Activated naive CD4-positive, alpha-beta T cell treated with anti-CD3 and anti-CD28 coated beads, Interleukin-2, amount 10 ng/mL, durations not matched to agents 7 days and 5 days (primary cell): ENCODE data around the gene ATP1A1.
A peak's percentile ranks its signal among the peaks of the same experiment; 100 is the strongest.

ENCODE experiments used
- CTCF ChIA-PET: fragments of 350-600 bp; sonication (Branson Sonifier 250); formaldehyde crosslinking; loops from one replicate; lab custom pipeline; 2021; ENCODE audit warnings: antibody characterized with exemption; lab: Charles Lee
- DNase-seq: peaks from one replicate; pipeline ENCODE4 v3.0.0-alpha.2; 2020
- H3K27ac Mint-ChIP-seq: one replicate; pipeline ENCODE4 v1.8.0; 2021; ENCODE audit warnings: mild to moderate bottlenecking, moderate library complexity, mixed read lengths
- H3K27me3 Mint-ChIP-seq: one replicate; pipeline ENCODE4 v1.8.0; 2021; ENCODE audit warnings: mild to moderate bottlenecking, mixed read lengths
- H3K36me3 Mint-ChIP-seq: one replicate; pipeline ENCODE4 v1.8.0; 2021; ENCODE audit warnings: mixed read lengths
- H3K4me1 Mint-ChIP-seq: one replicate; pipeline ENCODE4 v1.8.0; 2021; ENCODE audit warnings: mixed read lengths
- H3K4me3 Mint-ChIP-seq: one replicate; pipeline ENCODE4 v1.8.0; 2021; ENCODE audit warnings: mild to moderate bottlenecking, moderate library complexity, mixed read lengths
- H3K9me3 Mint-ChIP-seq: one replicate; pipeline ENCODE4 v1.8.0; 2021; ENCODE audit warnings: mixed read lengths

ATP1A1 gene

DNA sequence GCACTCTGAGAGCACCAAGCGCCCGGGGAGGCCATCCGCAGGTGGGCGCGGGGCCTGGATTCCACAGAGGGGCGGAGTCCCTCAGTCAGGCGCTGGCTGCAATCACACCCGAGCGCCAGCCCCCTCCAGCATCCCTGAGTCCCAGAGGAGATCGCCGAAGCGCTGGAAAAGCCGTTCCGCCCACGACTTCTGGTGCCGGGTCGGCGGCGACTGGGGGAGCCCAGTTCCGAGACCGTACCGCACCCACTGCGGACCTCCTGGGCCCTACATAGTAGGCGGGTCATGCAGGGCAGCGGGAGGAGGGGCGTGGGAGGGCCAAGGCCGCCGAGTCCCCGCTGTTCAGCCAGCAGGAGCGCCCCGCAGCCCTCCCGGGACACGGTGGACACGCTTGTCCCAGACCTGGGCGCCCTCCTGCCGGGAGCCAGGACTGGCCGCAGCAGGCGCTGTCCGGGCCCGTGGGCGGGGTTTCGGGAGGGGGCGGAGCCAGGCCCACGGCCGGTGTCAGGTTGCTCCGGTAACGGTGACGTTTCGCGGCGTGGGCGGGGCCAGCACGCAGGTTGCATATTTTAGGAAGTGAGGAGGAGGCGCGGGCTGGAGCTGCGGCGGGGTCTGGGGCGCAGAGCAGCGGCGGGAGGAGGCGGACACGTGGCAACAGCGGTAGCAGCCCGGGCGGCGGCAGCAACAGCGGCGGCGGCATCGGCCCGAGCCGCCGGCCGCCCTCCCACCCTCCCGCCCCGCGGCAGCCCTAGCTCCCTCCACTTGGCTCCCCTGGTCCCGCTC is at the start of gene ATP1A1:
Gene ATP1A1, plus strand, starts transcription at position 594 of the 780 bp plus-strand sequence. CDS start 268 bp downstream, outside the sequence.
- Mint-ChIP-seq H3K27me3 (peaks cover 36% of the 10 kb centered on the region), H3K27ac (peak within 1 kb of the TSS; percentile 97), H3K9me3 (no peaks in the 10 kb centered on the region), H3K4me1 (peaks cover 37% of the 10 kb centered on the region), H3K4me3 (peak within 1 kb of the TSS; percentile 93), H3K36me3 (peaks cover 18% of the 10 kb centered on the region)
- peak; percentile 99 for DNase-seq
- CTCF ChIA-PET, result interaction anchor here (0.6 to 3.0 kb wide), 3 partner anchors 13 to 222 kb away, joined by 3 to 7 read pairs (median 3); no protein-coding TSS in a partner anchor

DNA sequence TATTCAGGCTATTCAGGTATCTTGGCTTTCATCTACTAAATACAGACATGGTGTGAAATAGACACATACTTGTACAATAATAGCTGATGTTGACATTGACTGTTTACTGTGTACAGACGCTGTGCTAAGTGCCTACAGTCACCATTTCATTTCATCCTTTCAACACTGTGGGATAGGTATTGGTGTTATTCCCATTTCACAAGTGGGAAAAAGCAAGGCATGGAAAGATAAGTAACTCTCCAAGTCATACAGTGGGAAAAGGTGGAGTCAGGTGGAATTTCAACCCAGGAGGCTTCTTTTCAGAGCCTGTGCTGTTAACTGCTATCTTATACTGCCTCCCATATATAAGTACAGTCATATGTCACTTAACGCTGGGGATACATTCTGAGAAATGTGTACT is 49.6 kb upstream of the ATP1A1 start:
- Mint-ChIP-seq H3K9me3 (no peaks in the 10 kb centered on the region), H3K4me1 (peaks cover 86% of the 10 kb centered on the region), H3K36me3 (peaks cover 6% of the 10 kb centered on the region), H3K4me3 (no peak overlapping the region), H3K27me3 (no peaks in the 10 kb centered on the region), H3K27ac (no peak overlapping the region)
- no peak for DNase-seq
- CTCF ChIA-PET, result no interaction called here

DNA sequence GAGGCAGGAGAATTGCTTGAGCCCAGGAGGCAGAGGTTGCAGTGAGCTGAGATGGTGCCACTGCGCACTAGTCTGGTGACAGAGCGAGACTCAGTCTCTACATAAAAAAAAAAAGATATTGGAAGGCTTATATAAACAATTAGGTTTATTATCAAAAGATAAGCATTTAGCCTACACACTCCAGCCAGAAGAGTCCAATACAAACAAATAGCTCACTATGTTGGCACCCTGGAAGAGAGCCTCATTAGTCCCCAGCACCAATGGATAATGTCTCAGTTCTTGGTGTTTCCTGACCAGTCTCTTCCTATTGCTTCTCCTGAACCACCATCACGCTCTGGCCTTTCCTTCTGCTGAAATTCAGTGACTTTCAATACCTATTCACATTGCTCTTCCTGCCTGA is 48.6 kb upstream of the ATP1A1 start:
- peaks cover 13% of the 10 kb centered on the region for H3K36me3 Mint-ChIP-seq
- peaks cover 90% of the 10 kb centered on the region for H3K4me1 Mint-ChIP-seq
- H3K27me3 Mint-ChIP-seq, result no peaks in the 10 kb centered on the region
- peak overlapping the region; percentile 52 for H3K4me3 Mint-ChIP-seq
- CTCF ChIA-PET, result no interaction called here
- H3K9me3 Mint-ChIP-seq, result no peaks in the 10 kb centered on the region
- no peak for DNase-seq
- peak overlapping the region; percentile 97 for H3K27ac Mint-ChIP-seq

DNA sequence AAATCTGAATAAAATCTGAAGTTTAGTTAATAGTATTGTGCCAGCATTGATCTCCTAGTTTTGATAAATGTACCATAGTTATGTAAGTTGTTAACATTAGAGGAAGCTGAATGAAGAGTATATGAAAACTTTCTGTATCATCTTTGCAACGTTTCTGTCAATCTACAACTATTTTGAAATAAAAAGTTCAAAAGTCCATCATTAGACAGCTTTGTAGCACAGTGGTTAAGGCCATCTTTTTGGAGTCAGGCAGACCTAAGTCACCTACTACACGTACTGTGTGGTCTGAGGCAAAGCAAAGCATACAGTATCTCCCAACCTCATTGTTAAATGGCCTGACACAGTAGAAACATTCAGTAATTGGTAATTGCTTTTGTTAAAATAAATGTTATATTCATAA is 47.9 kb upstream of the ATP1A1 start:
- CTCF ChIA-PET, result no interaction called here
- no peaks in the 10 kb centered on the region for H3K9me3 Mint-ChIP-seq
- H3K4me1 Mint-ChIP-seq, result peaks cover 93% of the 10 kb centered on the region
- H3K27me3 Mint-ChIP-seq, result no peaks in the 10 kb centered on the region
- H3K36me3 Mint-ChIP-seq, result peaks cover 14% of the 10 kb centered on the region
- peak overlapping the region; percentile 52 for H3K4me3 Mint-ChIP-seq
- H3K27ac Mint-ChIP-seq, result peak overlapping the region; percentile 97
- no peak for DNase-seq

DNA sequence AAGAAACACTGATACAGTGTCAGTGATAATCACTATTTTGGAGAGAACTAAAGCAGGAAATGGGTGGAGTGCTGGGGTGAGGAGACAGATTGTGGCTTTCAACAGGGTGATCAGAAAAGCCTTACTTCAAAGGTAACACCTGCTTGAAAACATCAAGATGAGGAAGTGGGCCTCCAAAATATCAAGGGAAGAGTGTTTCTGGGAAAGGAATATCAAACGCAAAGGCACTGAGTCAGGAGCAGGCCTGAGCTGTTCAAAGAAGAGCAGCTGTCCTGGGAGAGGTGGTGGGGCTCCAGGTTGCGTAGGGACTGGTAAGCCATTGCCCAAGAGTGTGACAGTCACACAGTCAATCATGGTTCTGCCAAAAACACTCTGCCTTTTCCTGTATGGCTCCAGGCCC is 47.1 kb upstream of the ATP1A1 start:
- peaks cover 16% of the 10 kb centered on the region for H3K36me3 Mint-ChIP-seq
- no peaks in the 10 kb centered on the region for H3K9me3 Mint-ChIP-seq
- DNase-seq, result peak; percentile 69
- H3K4me3 Mint-ChIP-seq, result peak overlapping the region; percentile 49
- H3K27me3 Mint-ChIP-seq, result no peaks in the 10 kb centered on the region
- peaks cover 90% of the 10 kb centered on the region for H3K4me1 Mint-ChIP-seq
- H3K27ac Mint-ChIP-seq, result peak overlapping the region; percentile 97
- CTCF ChIA-PET, result interaction anchor here (1.0 kb wide), 1 partner anchor 9 kb away, joined by 3 read pairs; no protein-coding TSS in a partner anchor

DNA sequence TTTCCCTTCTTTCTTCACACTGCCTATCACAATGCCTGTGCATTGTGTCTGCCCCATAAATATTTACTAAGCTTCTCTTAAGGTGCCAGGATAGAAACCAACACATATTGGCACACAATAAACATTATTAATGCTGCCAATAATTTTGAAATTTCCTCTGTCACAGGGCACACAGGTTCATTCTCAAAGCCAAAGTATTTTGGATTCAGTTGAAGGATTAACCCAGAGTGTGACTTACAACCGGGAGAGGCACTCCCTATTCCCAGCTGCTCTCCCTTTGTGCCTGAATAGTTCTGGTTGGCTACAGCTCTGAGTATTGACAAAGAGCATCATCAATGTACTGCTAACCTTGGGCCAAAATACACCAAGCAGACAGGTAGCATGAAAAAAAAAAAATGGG is 46.6 kb upstream of the ATP1A1 start:
- Mint-ChIP-seq H3K4me1 (peaks cover 84% of the 10 kb centered on the region), H3K4me3 (peak overlapping the region; percentile 49), H3K9me3 (no peaks in the 10 kb centered on the region), H3K27ac (peak overlapping the region; percentile 97), H3K36me3 (peaks cover 16% of the 10 kb centered on the region), H3K27me3 (no peaks in the 10 kb centered on the region)
- CTCF ChIA-PET, result interaction anchor here (1.0 kb wide), 1 partner anchor 9 kb away, joined by 3 read pairs; no protein-coding TSS in a partner anchor
- DNase-seq, result no peak

DNA sequence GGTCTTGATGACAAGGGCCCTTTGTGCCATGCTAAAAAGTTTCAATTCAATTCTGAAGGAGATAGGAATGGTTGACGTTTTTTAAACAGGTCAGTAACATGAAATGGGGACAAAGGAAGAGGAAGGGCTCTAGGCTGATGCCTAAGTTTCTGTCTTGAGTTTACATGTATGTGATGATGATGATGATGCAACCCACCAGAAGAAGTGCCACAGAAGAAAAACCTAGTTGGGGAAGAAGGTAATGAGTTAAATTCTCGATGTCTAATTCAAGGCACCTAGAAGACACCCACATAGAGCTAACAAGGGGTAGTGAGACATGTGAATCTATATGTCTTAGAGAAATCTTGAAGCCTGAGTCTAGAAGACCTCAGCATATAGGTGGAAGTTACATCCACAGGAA is 44.4 kb upstream of the ATP1A1 start:
- no peak for DNase-seq
- H3K4me1 Mint-ChIP-seq, result peaks cover 68% of the 10 kb centered on the region
- CTCF ChIA-PET, result no interaction called here
- peaks cover 2% of the 10 kb centered on the region for H3K9me3 Mint-ChIP-seq
- H3K36me3 Mint-ChIP-seq, result peaks cover 12% of the 10 kb centered on the region
- no peaks in the 10 kb centered on the region for H3K27me3 Mint-ChIP-seq
- H3K27ac Mint-ChIP-seq, result no peak overlapping the region
- H3K4me3 Mint-ChIP-seq, result no peak overlapping the region

DNA sequence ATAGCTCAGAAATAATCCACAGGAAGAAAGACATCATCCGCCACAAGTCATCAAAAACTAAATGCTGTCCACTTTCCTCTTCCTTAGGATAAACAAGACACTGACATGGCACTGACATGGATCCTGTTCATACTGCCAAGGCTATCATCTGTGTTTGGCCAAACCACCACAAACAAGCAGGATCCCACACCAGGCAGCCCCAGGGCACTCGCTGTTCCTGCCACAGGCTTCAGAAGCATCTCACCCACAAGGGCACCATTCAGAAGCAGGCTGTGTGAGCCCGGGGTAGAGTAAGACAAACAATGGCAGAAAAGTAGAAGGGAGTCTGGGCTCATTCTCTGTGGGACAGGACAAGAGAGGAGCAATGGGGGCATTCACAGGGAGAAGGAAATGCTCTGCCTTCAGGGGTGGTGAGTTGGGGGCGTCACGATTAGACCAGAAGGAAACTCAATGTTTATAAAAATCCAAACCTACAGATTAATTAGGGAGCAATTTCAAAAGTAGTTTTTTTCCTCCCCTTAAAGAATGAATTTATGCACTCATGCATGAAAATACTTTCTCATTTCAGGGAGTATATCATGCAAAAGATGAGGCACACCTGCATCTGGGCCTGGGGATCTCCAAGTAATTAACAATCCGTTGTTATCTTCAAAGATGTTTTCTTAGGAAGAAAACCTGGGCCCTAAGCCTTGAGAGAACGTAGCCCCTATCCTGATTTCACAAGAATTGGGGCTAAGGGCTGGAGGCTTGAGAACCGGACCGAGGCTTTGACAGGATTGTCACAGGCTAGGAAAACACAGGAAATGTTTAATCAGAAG is 43.3 kb upstream of the ATP1A1 start:
- Mint-ChIP-seq H3K27me3 (peaks cover 3% of the 10 kb centered on the region), H3K4me3 (no peak overlapping the region), H3K36me3 (peaks cover 14% of the 10 kb centered on the region), H3K9me3 (peaks cover 3% of the 10 kb centered on the region), H3K27ac (no peak overlapping the region), H3K4me1 (peaks cover 70% of the 10 kb centered on the region)
- CTCF ChIA-PET, result no interaction called here
- DNase-seq, result no peak

DNA sequence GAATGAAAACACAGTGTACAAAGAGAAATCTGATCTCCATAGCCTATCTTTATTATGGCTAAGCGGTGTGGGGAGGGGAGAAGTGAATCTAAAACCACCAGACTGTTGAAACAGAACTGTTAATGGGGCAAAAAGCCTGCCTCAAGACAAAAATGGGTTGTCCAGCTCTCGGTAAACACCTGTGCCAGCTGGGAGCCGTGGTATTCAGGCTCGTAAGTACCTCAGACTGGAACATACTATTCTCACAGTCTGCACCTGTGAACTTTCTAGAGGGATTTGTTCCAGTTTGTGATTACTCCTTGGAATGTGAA is 42.7 kb upstream of the ATP1A1 start:
- H3K4me1 Mint-ChIP-seq, result peaks cover 70% of the 10 kb centered on the region
- CTCF ChIA-PET, result no interaction called here

DNA sequence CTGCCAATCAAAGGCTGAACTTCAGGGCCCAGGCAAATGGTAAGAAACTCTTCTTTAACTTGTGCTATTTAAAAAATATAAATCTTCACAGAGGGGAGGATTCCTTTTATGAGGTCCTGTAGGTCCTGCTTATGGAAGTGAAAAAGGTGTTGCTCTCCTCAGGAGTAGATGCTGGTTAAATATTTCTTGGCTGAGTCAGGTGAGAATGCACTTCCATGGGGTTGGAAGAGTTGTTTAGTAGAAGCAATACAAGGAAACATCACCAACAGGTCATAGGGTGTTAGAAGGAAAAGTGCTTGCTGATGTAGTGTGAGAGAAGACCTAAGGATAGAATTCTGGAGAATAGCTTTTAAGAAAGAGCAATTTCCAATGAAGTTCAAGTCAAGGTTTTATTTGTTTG is 42.2 kb upstream of the ATP1A1 start:
- Mint-ChIP-seq H3K9me3 (peaks cover 3% of the 10 kb centered on the region), H3K4me1 (peaks cover 65% of the 10 kb centered on the region), H3K27ac (no peak overlapping the region), H3K36me3 (peaks cover 14% of the 10 kb centered on the region), H3K27me3 (peaks cover 3% of the 10 kb centered on the region), H3K4me3 (no peak overlapping the region)
- DNase-seq, result no peak
- CTCF ChIA-PET, result no interaction called here

More for the DNA sequence above, 42.7 kb upstream of the ATP1A1 start:
- Mint-ChIP-seq H3K4me3 (no peak overlapping the region), H3K9me3 (peaks cover 3% of the 10 kb centered on the region), H3K36me3 (peaks cover 14% of the 10 kb centered on the region), H3K27ac (no peak overlapping the region), H3K27me3 (peaks cover 3% of the 10 kb centered on the region)
- DNase-seq, result no peak

DNA sequence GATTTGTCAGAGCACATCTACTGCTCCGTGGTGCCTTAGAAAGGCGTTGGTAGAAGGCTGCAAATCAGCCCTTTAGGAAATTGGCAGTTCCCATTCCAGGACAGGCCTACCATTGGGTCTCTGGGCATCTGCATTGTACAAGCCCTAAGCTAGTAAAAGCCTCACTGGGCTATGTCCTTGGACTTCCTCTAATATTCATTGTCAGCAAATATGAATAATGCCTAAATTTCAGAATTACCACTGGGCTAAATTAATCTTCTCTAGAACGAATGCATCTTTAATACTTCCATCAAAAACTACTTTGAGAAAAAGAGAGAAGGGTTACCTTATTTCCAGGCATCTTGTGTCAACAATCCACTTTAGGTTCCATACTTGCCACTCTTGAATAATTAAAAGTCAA is 41.5 kb upstream of the ATP1A1 start:
- peaks cover 14% of the 10 kb centered on the region for H3K36me3 Mint-ChIP-seq
- no peak overlapping the region for H3K4me3 Mint-ChIP-seq
- H3K9me3 Mint-ChIP-seq, result peaks cover 3% of the 10 kb centered on the region
- peaks cover 61% of the 10 kb centered on the region for H3K4me1 Mint-ChIP-seq
- DNase-seq, result no peak
- CTCF ChIA-PET, result no interaction called here
- H3K27ac Mint-ChIP-seq, result no peak overlapping the region
- H3K27me3 Mint-ChIP-seq, result peaks cover 7% of the 10 kb centered on the region

DNA sequence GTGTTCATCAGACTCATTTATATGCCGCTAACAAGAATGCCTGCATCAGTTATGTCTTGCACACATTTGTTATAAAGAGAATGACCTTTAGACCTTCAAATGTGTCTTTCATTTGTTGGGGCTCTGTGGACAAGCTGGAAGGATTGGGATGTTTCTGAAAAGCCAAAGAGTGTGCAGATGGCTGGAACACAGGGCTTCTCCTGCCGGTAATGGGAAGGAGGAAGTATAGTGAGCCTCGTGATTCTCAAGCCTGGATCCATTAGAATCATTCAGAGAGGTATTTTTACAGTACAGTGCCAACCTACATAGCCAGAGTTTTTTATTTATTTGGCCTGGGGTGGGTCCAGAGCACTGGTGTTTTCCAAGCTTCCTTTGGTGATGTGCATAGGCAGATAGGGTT is 40.6 kb upstream of the ATP1A1 start:
- peaks cover 14% of the 10 kb centered on the region for H3K36me3 Mint-ChIP-seq
- no peak for DNase-seq
- H3K27ac Mint-ChIP-seq, result no peak overlapping the region
- CTCF ChIA-PET, result no interaction called here
- peaks cover 3% of the 10 kb centered on the region for H3K9me3 Mint-ChIP-seq
- peaks cover 13% of the 10 kb centered on the region for H3K27me3 Mint-ChIP-seq
- H3K4me3 Mint-ChIP-seq, result no peak overlapping the region
- peaks cover 53% of the 10 kb centered on the region for H3K4me1 Mint-ChIP-seq

DNA sequence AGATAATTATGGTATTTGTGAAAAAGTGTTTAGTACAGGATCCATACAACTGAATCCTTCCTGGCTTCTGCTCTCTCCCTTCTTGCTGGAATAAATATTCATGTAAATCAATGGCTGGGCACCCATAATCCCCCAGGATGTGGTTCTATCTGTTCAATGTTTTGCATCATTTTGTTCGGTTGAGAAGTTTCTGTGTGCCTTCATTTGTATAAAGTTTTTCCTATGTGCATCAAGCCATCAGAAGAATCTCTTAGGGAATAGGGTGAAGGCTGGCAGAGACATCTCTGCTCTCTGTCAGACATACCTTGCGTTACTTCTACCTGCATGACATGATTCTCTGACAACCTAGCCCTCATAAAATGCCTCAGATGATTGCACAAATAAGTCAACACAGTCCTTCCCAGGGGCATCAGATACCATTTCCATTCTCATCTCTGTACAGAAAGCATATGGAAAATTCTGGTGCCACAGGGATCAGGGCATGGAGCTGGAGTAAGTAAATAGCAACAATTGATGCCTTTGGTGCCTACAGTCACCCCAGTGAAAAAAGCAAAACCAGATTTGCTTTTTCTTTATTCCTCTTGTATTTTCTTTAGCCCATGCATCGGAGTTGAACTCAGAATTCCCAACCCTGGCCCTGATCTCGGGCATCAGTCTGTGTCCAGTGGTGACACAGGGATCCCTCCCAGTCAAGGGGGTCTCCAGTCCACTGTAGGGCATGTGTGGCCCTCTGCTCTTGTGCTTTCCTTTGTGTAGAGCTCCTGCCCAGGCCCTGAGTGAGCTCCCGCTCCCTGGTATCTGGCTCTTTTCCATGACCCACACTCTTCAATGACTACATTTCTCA is 39.7 kb upstream of the ATP1A1 start:
- Mint-ChIP-seq H3K4me3 (no peak overlapping the region), H3K27ac (no peak overlapping the region), H3K9me3 (peaks cover 3% of the 10 kb centered on the region), H3K4me1 (peaks cover 44% of the 10 kb centered on the region), H3K36me3 (peaks cover 12% of the 10 kb centered on the region), H3K27me3 (peaks cover 13% of the 10 kb centered on the region)
- CTCF ChIA-PET, result no interaction called here
- no peak for DNase-seq

DNA sequence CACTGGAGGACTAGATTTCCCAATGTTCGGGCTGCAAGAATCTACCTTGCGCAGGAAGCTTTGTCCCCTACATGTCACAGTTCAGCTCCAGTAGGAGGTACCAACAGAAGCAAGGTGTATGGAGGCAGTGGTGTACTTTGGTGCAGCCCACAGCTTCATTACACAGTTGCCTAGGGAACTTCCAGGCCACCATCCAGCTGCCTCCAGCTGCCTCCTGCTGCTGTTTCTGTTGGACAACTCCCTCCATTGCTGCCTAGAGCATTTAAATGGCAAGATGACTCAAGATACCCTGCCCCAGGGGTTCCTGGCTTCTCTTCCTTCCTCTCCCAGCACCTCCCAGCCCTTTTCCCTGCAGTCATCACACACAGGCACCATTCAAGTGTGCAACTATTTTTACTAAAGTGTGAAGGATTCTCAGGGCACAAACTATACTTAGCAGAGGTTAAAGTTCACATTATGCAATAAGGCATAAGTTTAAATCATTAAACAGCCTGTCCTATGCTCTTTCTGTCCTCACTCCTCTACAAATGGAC is 39.0 kb upstream of the ATP1A1 start:
- Mint-ChIP-seq H3K27me3 (peaks cover 13% of the 10 kb centered on the region), H3K9me3 (peaks cover 3% of the 10 kb centered on the region), H3K27ac (no peak overlapping the region), H3K4me1 (peaks cover 37% of the 10 kb centered on the region), H3K36me3 (peaks cover 5% of the 10 kb centered on the region), H3K4me3 (no peak overlapping the region)
- no peak for DNase-seq
- CTCF ChIA-PET, result interaction anchor here (0.9 kb wide), 1 partner anchor 70 kb away, joined by 3 read pairs; no protein-coding TSS in a partner anchor
